Hepatocyte (in vitro differentiated cells): ENCODE results near the gene MX2.

Source experiments
- CTCF ChIP-seq: fragments of 200-600 bp; sonication (generic); IDR thresholded peaks from 2 replicates; pipeline ENCODE4 v1.5.1; 2016; ENCODE audit warnings: antibody characterized with exemption, mild to moderate bottlenecking; ENCODE audit not compliant: poor library complexity
- EZH2 ChIP-seq: fragments of 200-600 bp; sonication (generic); IDR thresholded peaks from 2 replicates; pipeline ENCODE4 v1.6.1; 2016; ENCODE audit warnings: antibody characterized with exemption, mild to moderate bottlenecking, borderline replicate concordance
- EZH2phosphoT487 ChIP-seq: fragments of 200-600 bp; sonication (generic); IDR thresholded peaks from one replicate; pipeline ENCODE4 v1.6.1; 2018; ENCODE audit warnings: antibody characterized with exemption, mild to moderate bottlenecking, low read depth, moderate library complexity; ENCODE audit not compliant: unreplicated experiment, severe bottlenecking

- TF ChIP-seq CTCF: no peak
- no peak for TF ChIP-seq EZH2
- TF ChIP-seq EZH2phosphoT487: no peak
Measured at GRCh38 chr21:41446586-41446985, 84.8 kb downstream of the MX2 start.
